ENCODE data around the gene EDN3. TPM values are rescaled to one million over a fixed set of nuclear protein-coding genes. Genes with fewer than 3 reads are reported as not detected.

The EDN3 gene
- total and polyA plus RNA-seq, 9 of the 15 experiments (the other 6 are each of a cell fraction or from before 2014, with no cell fraction given) = not detected

DNA sequence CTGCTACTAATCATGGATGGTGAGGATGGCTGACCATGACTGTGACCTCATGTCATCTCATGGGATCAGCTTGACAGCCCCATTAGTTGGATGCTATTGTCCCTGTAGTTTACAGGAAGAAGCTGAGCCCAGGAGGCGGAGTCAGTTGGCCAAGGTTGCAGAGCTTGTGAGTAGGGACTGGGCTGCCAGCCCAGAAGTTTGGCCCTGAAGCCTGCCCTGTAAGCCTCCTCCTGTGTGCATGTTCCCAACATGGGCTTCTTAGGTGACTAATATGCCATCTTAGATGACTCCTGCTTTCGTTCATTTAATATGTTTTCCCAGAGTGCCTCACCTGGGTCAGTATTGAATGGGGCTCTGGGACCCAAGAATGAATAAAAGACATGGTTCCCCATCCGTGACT, 6.9 kb downstream of the EDN3 start (continued):
- TF ChIP-seq HBP1 (CRISPR knock-in tag; IDR thresholded peaks at IDR 0.05) (no peak), PURB (CRISPR knock-in tag; IDR thresholded peaks at IDR 0.05; ENCODE audit: low read depth) (no peak), HNRNPLL (IDR thresholded peaks at IDR 0.05; ENCODE audit: low read depth, low read length, poor library complexity, severe bottlenecking) (no peak), NRF1 (conservative IDR thresholded peaks at IDR 0.05 in 1 of 2, IDR thresholded peaks at IDR 0.05 in 1 of 2) (no peak), NR2F6 (CRISPR knock-in tag; IDR thresholded peaks at IDR 0.05) (no peak), HCFC1 (IDR thresholded peaks at IDR 0.05; ENCODE audit: low read depth, low read length) (no peak)
- TF ChIP-seq, protein P1, sequence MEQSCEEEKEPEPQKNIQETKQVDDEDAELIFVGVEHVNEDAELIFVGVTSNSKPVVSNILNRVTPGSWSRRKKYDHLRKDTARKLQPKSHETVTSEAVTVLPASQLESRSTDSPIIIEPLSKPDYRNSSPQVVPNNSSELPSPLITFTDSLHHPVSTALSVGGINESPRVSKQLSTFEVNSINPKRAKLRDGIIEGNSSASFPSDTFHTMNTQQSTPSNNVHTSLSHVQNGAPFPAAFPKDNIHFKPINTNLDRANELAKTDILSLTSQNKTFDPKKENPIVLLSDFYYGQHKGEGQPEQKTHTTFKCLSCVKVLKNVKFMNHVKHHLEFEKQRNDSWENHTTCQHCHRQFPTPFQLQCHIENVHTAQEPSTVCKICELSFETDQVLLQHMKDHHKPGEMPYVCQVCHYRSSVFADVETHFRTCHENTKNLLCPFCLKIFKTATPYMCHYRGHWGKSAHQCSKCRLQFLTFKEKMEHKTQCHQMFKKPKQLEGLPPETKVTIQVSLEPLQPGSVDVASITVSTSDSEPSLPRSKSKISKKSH (CRISPR knock-in tag; IDR thresholded peaks at IDR 0.05) = no peak

All from K562 (cell line).